ENCODE results near the gene AQP12B.

The AQP12B gene

GRCh38 chr2:240632306-240632721 is 50.4 kb downstream of the AQP12B start:
- DNase-seq (ENCODE audit: low read depth): no peak

DNA sequence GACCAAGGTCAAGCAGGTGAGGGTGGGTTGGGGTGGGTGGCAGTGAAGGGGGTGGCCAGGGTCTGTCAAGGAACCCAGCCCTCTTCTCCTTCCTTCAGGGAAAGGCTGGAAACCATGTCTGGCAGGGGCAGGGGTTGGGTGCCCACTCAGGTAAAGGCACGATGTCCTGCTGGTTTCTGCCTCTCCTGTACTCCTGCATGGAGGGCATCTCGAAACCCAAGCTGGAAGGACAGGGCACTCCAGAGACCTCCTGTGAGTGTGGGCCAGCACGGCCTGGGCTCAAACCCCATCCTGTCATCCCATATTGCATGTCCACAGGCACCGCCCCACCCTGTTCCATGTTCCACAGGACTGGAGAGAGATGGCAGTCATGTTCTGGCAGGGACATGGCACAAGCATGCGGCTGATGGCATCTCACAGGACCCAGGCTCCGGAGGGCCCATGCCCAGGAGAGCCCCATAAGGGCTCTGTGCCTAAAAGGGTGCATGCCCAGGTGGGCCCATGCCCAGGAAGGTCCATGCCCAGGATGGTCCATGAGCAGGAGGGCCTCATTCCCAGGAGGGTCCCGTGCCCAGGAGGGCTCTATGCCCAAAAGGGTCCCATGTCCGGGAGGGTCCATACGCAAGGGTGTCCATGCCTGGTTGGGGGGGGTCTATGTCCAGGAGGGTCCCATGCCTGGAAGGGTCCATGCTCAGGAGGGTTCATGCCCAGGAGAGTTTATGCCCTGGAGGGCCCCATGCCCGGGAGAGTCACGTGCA is 51.0 kb downstream of the AQP12B start:
- DNase-seq (ENCODE audit: low read depth): no peak

DNA sequence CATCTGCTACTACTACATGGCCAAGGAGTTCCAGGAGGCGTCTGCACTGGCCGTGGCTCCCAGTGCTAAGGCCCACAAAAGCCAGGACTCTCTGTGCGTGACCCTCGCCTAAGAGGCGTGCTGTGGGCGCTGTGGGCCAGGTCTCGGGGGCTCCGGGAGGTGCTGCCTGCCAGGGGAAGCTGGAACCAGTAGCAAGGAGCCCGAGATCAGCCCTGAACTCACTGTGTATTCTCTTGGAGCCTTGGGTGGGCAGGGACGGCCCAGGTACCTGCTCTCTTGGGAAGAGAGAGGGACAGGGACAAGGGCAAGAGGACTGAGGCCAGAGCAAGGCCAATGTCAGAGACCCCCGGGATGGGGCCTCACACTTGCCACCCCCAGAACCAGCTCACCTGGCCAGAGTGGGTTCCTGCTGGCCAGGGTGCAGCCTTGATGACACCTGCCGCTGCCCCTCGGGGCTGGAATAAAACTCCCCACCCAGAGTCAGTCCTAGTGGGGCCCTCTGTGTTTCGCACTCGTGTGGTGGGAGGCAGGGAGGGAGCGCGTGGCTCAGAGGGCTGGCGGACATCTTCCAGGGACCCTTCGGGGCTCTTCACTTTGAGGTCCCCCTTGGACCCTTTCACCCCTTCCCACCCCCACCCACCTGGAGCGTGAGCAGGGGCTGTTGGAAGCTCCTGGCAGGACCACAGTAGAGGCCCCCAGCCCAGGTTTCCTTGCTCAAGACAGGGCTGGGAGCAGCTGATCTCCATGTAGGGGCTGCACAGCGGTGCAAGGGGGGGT is 51.7 kb downstream of the AQP12B start:
- no peak for DNase-seq (ENCODE audit: low read depth)

DNA sequence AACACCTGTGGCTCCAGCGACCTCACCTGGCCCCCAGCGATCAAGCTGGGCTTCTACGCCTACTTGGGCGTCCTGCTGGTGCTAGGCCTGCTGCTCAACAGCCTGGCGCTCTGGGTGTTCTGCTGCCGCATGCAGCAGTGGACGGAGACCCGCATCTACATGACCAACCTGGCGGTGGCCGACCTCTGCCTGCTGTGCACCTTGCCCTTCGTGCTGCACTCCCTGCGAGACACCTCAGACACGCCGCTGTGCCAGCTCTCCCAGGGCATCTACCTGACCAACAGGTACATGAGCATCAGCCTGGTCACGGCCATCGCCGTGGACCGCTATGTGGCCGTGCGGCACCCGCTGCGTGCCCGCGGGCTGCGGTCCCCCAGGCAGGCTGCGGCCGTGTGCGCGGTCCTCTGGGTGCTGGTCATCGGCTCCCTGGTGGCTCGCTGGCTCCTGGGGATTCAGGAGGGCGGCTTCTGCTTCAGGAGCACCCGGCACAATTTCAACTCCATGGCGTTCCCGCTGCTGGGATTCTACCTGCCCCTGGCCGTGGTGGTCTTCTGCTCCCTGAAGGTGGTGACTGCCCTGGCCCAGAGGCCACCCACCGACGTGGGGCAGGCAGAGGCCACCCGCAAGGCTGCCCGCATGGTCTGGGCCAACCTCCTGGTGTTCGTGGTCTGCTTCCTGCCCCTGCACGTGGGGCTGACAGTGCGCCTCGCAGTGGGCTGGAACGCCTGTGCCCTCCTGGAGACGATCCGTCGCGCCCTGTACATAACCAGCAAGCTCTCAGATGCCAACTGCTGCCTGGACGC is 52.5 kb downstream of the AQP12B start:
- DNase-seq (ENCODE audit: low read depth): no peak

- DNase-seq (ENCODE audit: low read depth): no peak
Measured at GRCh38 chr2:240629619-240629967, 53.1 kb downstream of the AQP12B start.

GRCh38 chr2:240628808-240629618 is 53.7 kb downstream of the AQP12B start:
- DNase-seq (ENCODE audit: low read depth): no peak

DNA sequence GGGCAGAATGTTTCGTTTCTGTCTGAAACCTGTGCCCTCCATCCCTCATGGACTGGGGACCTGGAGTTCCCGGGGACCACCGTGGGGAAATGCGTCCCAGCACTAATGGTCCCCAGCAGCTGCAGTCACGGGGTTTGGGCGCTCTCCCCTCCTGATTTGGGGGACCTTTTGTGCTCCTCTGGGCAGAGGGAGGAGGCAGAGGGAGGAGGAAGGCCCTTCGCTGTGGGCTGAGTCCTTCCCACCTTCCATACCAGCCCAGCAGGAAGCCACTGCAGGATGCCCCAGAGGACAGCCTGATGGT is 54.2 kb downstream of the AQP12B start:
- no peak for DNase-seq (ENCODE audit: low read depth)

DNA sequence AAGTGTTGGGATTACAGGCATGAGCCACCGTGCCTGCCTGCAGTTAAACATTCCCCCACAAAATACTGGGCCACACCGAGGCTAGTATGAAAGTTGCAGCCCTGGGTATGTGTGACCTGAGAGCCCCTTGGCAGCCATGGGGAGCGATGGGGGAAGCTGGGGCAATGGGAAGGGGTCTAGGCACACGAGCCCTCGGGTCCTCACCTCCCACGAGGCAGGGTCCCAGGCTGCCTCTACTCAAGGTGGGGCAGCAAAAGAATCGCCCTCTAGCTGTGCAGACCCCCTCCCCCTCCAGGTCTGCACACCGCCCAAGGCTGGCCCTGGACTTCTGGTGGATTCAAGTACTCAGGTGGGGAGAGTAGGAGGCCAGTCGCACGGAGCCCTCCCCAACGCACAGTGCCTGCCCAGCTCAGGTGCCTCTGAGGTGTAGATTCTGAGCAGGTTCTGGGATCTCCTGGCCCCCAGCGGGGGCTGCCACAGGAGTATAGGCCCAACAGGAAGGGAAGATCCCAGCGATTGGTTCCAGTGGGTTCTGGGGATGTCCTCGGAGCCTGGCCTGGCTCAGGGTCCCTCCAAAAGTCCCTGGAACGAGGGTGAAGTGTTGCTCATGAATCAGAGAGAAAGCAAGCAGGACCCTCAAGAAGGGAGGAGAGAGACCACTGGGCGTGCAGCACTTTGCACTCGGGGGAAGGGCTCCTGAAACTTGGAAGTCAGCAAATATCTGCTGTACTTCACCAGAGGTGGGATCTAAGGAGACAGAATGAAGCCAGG is 54.8 kb downstream of the AQP12B start:
- DNase-seq (ENCODE audit: low read depth): no peak

DNA sequence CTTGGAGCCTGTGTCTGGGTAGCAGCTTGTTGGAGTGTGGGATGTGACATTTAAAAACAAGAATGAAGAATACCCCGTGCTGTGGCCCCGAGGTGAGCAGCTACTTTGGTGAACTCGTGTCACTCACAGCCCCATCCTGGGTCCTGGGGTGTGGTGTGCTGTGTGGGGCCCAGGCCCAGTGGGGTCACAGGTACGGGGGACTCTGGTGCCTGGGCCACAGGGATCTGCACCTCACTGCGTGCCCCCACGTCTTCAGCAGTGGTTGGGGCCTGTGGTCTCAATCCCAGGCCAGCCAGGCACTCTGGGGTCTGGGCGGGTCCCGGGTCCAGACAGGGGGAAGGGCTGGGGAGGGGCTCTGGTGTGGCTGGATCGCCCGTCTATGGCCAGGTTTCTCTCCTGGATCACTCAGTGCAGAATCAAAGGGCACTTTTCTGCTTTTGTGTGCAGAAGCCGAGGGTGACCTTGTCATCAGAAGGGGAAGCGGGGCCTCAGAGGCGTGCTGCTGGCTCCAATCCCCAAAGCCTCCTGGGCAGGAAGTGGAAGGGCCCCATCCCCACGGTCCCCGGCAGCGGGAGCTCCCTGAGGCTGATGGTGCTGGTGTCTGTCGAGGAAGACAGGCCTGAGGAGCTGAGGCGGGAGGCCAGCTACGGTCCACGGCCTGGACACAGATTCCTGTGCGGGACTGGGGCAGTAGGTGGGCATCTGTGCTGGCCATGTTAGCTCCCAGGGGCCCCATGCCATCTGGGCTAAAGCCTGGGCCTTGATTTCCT is 56.0 kb downstream of the AQP12B start:
- no peak for DNase-seq (ENCODE audit: low read depth)
